HPDE6-E6E7 (cell line): ENCODE data around the gene EEF1G.
"Not testable (repeated sequence)": the region's sequence is repeated elsewhere in the genome, so short reads cannot be mapped to it uniquely, and the experiment has no call there.

Experiments
- DNase-seq: peaks from one replicate; pipeline ENCODE4 v3.0.0; 2011; ENCODE audit warnings: missing footprints; ENCODE audit errors: extremely low spot score

Gene EEF1G, protein sequence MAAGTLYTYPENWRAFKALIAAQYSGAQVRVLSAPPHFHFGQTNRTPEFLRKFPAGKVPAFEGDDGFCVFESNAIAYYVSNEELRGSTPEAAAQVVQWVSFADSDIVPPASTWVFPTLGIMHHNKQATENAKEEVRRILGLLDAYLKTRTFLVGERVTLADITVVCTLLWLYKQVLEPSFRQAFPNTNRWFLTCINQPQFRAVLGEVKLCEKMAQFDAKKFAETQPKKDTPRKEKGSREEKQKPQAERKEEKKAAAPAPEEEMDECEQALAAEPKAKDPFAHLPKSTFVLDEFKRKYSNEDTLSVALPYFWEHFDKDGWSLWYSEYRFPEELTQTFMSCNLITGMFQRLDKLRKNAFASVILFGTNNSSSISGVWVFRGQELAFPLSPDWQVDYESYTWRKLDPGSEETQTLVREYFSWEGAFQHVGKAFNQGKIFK

DNA sequence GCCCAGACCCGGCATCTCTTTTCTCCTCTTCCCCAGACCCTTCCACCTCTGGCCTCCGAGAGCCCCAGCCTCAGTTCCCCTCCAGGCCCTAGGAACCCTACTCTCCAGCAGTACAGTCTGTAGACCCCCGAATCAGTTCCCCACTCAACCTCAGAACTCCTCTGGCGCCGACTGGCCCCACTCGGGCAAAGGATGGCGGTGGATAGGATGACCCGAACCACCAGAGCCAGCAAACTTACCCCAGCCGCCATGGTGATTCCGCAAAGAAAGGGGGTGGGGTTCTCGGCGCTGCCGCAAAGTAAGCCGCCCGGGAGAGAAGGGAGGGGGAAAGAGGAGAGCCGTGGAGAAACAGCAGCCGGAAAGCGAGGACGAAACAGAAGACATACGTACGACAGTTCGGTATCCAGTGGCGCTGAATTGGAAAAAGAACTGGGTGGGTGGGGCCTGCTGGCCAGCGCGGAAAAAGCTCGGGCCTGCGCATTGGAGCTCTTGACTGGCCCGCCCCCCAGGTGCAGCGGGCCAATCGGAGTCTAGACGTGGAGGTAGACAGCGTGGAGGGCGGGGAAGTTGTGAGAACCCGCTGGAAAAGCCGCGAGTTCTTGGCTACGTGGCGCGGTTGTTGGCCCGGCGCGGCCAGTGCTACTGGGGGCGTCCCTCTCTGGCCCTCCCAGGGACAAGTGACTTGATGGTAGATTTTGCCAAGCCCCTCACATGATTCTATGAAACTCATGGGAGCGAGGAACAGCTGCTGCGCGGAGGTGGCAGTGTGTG, at the start of gene EEF1G:
Gene EEF1G (minus strand): TSS at position 300 of the 771 bp plus-strand sequence. CDS start 49 bp downstream, at position 251.
- peak; percentile 98 for DNase-seq

GRCh38 chr11:62622476-62623089, 48.9 kb upstream of the EEF1G start:
- DNase-seq, result no peak

DNA sequence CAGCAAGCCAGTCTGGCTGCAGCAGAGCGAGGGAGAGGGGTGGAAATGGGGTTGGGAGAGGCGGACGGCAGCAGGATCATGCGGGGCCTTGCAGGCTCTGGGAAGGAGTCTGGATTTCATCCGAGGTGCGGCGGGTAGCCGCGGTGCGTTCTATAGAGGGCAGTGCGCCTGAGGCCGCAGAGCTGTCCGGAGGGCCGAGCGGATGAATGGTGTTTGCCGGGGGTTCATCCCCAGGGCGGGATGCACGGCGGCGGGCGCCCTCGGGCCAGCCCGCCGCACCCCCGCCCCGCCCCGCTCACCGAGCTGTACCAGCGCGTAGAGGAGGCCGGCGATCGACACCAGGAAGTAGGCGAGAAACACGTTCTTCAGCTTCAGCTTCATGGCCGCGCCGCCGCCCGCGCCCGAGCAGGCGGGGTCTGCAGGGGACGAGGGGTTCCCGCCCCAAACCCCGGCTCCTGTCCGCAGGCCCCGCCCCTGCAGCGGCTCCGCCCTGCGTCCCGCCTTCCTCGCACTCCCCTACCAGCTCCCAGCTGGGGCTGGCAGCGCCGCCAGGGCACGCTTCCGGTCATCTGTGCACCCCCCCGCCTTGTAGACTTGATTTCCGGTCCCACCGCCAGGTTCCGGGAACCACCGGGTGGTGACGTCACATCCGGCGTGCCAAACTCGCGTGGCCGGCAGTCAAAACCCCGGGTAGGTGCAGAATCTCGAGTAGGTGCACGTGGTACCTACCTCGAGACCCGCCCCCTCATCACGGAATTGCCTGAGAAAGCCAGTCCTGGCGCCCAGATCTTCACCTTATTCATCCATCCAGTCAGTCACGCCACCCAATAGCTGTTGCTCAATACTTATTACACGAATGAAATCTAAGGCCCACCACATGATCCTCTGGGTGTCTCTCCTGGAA, 48.1 kb upstream of the EEF1G start, which contains the start of gene B3GAT3:
Gene B3GAT3 (minus strand): TSS at position 420 of the 904 bp plus-strand sequence. CDS start 39 bp downstream, at position 381.
- DNase-seq, result peak; percentile 99

DNA sequence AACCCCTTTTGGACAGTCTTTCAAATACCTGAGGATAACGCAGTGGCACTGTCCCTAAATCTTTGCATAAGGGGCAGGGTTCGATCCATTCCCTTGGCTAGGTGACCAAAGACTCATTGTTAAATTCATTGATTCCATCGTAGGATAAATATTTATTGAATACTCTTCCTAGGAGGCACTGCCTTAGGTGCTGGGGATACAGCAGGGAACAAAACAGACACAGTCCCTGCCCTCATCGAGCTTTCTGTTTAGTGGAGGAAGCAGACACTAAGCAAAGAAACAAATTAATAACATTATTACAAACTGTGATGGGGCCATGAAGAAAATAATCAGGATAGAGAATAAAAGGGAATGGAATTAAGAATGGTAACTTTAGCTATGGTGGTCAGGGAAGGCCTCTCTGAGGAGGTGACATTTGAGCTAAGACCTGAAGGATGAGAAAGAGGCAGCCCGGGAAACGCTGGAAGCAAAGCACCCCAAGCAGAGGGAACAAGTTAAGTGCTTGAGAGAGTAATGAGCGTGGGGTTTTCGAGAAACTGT, 47.4 kb upstream of the EEF1G start:
- DNase-seq, result no peak

DNA sequence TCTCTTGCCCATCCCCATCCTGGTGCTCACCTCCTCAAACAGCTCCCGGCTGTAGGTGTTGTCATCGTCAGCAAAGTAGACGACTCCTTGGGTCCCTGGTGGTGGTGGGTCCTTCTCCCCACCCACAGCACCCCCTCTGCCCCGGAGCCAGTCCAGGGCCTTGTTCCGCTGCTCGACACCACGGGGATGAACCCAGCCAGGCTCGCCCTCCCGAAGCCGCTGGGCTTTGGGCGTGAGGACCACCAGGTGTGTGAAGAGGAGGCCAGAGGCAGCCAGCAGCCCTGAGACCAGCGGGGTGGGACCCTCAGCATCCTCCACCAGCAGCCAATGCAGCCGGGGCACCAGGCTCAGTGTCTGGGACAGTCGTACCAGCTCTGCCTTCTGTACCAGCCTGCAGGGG, 43.3 kb upstream of the EEF1G start:
- not testable (repeated sequence) for DNase-seq

- no peak for DNase-seq
Observed at GRCh38 chr11:62615521-62615920, 41.8 kb upstream of the EEF1G start.

- peak; percentile 58 for DNase-seq
Observed at GRCh38 chr11:62614275-62614674, 40.6 kb upstream of the EEF1G start.

- DNase-seq, result no peak
Observed at GRCh38 chr11:62613291-62613778, 39.6 kb upstream of the EEF1G start.

DNA sequence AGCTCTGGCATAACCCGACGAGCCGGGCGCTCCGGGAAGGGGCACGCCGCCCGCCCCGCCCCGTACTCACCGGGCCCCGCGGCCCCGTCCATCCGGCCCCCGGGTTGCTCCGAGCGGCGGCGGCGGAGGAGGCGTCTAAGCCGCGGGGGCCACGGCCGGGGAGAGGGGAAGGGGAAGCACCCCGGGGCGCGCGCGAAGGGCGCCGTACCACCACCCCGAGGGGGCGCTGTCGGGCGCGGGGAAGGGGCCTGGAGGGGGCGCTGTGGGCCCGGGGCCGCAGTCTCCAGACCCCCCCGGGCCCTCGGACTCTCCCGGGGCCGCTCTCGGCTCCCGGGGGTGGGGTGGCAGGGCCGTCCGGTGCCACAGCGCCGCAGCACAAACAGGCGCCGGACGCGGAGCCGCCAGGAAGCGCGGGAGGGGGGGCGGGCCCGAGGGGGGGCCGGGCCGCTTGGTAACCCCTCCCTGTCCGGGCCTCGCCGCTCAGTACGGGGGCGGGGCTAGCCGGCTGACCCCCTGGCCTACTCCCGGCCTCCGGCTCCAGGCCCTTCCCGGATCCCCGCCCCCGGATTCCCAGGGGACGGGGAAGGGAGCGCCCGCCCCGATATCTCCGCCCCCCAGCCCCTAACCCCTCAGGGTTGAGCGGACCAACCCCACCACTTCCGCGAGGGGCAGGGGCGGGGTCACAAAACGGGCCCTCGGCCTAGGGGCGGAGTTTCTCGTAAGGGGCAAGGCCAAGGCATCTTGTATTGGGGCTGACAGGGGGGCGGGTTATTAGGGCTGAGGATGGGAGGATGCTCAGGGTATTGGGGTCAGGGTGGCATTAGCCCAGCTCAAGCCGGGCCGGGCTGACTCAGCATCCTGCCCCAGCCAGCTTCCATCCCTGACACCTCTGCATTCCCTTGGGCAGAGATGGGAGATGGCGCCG, 38.9 kb upstream of the EEF1G start, which contains the start of the genes EML3 and ROM1:
Gene EML3 (minus strand): TSS at position 410 of the 925 bp plus-strand sequence. CDS start 318 bp downstream, at position 92.
Gene ROM1 (plus strand): TSS at position 892 of the 925 bp plus-strand sequence. CDS start 25 bp downstream, at position 917.
- peak; percentile 71 for DNase-seq

- no peak for DNase-seq
Observed at GRCh38 chr11:62611705-62612365, 38.1 kb upstream of the EEF1G start.

DNA sequence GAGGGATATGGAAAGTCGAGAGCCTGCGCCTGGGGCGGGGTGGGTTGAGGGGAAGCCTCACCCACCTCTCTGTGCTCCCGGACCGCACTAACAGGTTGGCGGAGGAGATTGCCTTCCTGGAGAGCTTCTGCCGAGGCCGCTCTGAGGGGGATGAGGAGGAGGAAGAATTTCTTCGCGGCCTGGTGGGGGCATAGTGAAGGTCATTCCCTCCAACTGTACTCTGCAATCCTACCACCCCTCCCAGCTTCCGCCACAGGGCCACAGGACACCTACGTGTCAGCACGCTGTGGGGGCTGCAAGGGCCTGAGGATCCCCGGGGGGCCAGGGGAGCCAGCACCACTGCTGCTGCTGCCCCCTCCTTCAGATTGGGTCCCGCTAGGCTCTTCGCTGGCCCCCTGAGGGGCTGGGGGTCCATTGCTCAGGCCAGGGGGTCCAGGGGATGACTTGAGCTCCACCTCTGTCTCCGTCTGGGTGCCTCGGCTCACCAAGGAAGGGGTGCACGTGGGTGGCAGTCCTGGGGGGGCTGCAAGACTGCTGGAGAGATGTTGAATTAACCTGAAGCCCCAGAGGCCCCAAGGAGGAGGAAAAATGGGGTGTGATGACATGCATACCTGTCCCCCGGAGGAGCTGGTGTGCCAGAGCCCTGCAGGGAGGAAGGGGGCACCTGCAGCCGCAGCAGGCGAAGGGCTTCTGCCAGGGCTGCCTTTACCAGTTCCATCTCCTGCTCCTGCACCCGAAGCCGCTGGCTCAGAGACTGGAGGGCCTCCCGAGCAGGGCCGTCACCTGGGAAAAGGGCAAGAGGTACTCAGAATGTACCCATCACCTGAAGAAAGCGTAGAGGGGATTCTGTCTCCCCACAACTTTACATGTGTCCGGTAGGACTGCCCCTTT, 37.4 kb upstream of the EEF1G start:
- DNase-seq, result no peak

- DNase-seq, result no peak
Observed at GRCh38 chr11:62610403-62610802, 36.7 kb upstream of the EEF1G start.

DNA sequence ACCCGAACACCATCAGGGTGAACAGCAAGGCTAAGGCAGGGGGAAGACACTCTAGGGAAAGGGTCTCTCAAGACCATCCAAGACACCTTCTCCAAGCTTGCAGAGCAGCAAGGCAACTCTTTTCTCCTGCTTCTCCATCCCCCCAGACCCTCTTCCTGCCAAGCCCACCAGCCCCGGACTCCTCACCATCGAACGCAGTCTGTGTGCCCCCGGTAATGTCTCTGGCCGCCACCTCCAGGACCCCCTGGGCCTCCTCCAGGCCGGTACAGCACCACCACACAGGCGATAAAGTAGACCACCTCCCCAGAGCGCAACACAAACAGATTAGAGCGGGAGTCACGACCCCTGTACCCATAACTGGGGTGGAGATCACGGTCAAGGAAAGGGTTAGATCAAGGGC, 35.1 kb upstream of the EEF1G start:
- no peak for DNase-seq

DNA sequence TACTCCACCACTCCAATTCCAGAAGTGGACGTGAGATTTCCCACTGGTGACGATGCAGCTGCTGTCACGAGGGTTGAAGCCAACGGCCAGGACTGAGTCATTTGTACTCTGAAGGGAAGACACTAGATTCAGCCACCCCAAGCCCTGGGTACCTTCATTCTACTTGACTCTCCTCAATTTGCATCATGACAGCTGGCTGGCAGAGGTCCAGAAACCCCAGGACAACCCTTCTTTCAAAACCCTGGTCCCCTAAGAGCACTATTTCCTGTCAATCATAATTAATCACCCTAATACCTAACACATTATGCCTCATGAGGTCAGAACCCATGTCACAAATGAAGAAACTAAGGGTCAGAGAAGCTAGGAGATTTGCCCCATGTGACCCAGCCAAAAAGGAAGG, 34.0 kb upstream of the EEF1G start:
- no peak for DNase-seq

DNA sequence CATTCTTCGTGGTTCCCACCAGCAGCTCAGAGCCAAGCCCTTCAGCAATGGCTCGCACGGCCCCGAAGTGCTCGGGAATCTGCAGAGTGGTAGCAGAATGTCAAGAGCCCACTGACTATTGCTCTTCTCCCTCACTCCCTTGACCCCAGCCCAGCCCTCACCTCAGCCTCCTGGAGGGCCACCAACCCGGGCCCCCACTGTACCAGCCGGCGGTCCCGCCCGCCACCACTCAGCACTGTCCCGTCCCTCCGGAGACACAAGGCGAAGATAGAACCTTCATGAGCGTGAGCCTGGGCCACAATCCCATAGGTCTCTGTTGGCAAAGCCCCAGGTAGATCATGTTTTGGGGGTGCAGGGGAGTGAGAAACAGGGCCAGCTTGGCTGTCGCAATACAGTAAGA, 32.2 kb upstream of the EEF1G start:
- DNase-seq, result no peak

- DNase-seq, result no peak
Observed at GRCh38 chr11:62605467-62605866, 31.8 kb upstream of the EEF1G start.

DNA sequence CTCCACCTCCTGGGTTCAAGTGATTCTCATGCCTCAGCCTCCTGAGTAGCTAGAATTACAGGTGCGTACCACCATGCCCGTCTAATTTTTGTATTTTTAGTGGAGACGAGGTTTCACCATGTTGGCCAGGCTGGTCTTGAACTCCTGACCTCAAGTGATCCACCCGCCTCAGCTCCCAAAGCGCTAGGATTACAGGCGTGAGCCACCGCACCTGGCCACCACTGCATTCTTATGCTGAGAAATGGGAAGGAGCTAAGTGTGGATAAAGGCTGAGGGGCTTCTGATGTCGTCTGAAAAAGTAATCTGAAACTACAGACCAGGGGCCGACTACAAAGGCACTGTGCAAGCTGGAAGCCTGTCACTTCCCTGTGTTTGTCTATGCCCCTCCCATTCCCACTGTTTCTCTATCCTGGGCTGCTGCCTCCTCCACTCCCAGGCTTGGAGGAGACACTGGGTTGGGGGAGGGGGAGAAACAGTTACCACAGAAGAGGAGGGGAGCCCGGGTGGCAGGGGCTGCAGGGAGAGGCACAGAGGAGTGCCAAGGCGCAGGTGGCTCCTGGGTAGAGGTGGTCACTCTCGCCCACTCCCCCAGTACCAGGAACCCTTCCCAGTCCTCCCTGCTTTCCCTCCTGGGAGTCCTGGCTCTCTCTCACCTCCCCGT, 30.9 kb upstream of the EEF1G start:
- no peak for DNase-seq
